AG04450 (cell line): Measurements from ENCODE around the gene TBX1. TPM values are rescaled to one million over a fixed set of nuclear protein-coding genes. Genes with fewer than 3 reads are reported as not detected.

Experiments
- CTCF ChIA-PET: fragments of 300-600, 350-600 bp; formaldehyde crosslinking; extraction: SDS; loops from one replicate; lab custom pipeline; 2022; ENCODE audit warnings: antibody characterized with exemption, inconsistent platforms; lab: Charles Lee
- POLR2A ChIA-PET: fragments of 350-600 bp; formaldehyde crosslinking; extraction: SDS; loops from one replicate; lab custom pipeline; 2021; ENCODE audit warnings: antibody characterized with exemption, inconsistent platforms; lab: Yijun Ruan, JAX
- DNase-seq: peaks from one replicate; pipeline ENCODE4 v3.0.0-alpha.2; 2011; ENCODE audit warnings: low read depth, low spot score
- H3K27ac ChIP-seq: one replicate; pipeline ENCODE4 v1.5.1; 2012; ENCODE audit warnings: low read depth, low read length, control low read depth
- H3K27me3 ChIP-seq: one replicate; pipeline ENCODE4 v1.6.0; 2012; ENCODE audit warnings: low read length; ENCODE audit not compliant: control insufficient read depth, insufficient read depth
- H3K4me3 ChIP-seq: 2 replicates; pipeline ENCODE4 v1.5.1; 2011; ENCODE audit warnings: mild to moderate bottlenecking, low read depth, low read length, control low read depth
- H3K9me3 ChIP-seq: 2 replicates; pipeline ENCODE4 v1.5.1; 2012; ENCODE audit warnings: low read length; ENCODE audit not compliant: control insufficient read depth, insufficient read depth
- polyA minus RNA-seq: library from RNA; depleted of rRNA, polyadenylated mRNA; stranded (reverse); fragments of >200 nt; gene quantifications from 2 replicates; pipeline ENCODE4 v1.2.3, GENCODE V29; 2011; rRNA and poly(A)+ RNA removed
- polyA plus RNA-seq: library from polyadenylated mRNA; depleted of rRNA; stranded (reverse); fragments of >200 nt; gene quantifications from 2 replicates; pipeline ENCODE4 v1.2.3, GENCODE V29; 2011; rRNA removed
- TF ChIP-seq, protein P1 (sequence below): IDR thresholded peaks from 2 replicates; pipeline ENCODE4 v1.5.1; 2011; ENCODE audit warnings: low read depth, low read length, control low read depth, inconsistent platforms

Gene TBX1
- polyA plus RNA-seq (not detected in 2 replicates), polyA minus RNA-seq (not detected in 2 replicates)

DNA sequence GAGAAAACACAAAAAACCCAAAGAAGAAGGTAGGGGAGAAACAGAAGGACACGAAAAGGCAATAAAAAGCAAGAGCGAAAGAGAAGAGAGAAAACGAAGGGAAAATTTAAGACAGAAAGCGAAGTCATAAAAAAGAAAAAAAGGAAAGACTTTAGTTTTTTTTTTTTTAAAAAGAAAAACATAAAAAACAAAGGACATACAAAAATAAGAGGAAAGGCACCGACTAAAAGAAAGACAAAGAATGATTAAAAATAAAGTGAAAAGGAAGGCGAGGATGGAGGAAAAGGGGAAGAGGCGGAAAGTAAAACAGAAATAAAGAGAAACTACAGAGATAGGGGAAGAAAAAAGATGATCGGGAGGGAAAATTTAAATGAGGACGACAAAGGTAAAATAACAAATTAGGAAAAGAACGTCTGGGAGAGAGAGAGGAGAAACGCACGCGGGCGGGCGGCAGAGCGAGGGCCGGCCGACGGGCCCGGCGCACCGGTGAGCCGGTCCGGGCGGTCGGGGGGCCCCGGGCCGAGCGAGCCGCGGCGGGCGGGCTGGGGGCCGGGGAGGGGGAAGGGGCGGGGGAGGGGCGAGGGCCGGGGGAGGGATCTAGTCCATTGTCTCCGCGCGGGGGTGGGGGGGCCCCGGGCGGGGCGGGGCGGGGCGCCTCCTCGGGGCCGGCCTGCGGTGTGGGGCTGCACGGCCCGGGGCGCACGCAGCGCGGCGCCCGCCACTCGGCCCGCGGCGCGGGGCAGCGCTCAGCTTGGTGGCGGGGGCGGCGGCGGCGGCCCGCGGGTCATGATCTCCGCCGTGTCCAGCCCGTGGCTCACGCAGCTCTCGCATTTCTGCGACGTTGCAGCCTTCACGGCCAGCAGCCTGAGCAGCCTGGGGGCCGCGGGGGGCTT is at the start of gene TBX1:
TSS of gene TBX1 (plus strand) at position 721 of the 893 bp plus-strand sequence. CDS start at position 787, 66 bp downstream.
- no peak within 1 kb of the TSS for H3K27ac ChIP-seq
- peaks cover 86% of the 10 kb centered on the region for H3K27me3 ChIP-seq
- no peak for DNase-seq
- H3K4me3 ChIP-seq, result peak within 1 kb of the TSS; percentile 7; the same call in 1 of the 2 replicates
- ChIA-PET POLR2A (no interaction called here), CTCF (no interaction called here)
- H3K9me3 ChIP-seq, result peaks cover 21% of the 10 kb centered on the region; the same call in 1 of the 2 replicates
- TF ChIP-seq, protein P1, sequence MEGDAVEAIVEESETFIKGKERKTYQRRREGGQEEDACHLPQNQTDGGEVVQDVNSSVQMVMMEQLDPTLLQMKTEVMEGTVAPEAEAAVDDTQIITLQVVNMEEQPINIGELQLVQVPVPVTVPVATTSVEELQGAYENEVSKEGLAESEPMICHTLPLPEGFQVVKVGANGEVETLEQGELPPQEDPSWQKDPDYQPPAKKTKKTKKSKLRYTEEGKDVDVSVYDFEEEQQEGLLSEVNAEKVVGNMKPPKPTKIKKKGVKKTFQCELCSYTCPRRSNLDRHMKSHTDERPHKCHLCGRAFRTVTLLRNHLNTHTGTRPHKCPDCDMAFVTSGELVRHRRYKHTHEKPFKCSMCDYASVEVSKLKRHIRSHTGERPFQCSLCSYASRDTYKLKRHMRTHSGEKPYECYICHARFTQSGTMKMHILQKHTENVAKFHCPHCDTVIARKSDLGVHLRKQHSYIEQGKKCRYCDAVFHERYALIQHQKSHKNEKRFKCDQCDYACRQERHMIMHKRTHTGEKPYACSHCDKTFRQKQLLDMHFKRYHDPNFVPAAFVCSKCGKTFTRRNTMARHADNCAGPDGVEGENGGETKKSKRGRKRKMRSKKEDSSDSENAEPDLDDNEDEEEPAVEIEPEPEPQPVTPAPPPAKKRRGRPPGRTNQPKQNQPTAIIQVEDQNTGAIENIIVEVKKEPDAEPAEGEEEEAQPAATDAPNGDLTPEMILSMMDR, result no peak

DNA sequence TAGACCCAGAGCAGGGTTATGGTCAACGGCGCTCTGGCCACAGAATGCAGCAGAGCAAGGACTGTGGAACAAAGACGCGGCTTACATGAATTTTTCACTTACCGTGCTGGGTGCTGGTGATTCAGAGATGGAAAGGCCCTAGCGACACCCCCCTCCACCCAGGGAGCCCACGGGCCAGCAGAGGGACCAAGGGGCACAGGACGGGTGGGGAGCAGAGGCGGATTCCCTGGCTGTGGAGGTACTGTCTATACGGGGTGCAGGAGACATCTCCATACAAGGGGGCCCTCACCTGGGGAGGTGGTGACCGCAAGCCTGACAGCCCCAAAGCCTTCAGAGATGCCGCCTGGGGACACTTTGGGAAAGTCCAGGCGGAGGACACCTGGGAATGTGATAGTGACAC is 47.3 kb upstream of the TBX1 start:
- Histone ChIP-seq H3K27me3 (peaks cover 22% of the 10 kb centered on the region), H3K27ac (no peak overlapping the region), H3K9me3 (no peaks in the 10 kb centered on the region; the same call in 1 of the 2 replicates), H3K4me3 (no peak overlapping the region)
- CTCF ChIA-PET, result no interaction called here
- DNase-seq, result no peak
- POLR2A ChIA-PET, result no interaction called here
- TF ChIP-seq, protein P1, result no peak

DNA sequence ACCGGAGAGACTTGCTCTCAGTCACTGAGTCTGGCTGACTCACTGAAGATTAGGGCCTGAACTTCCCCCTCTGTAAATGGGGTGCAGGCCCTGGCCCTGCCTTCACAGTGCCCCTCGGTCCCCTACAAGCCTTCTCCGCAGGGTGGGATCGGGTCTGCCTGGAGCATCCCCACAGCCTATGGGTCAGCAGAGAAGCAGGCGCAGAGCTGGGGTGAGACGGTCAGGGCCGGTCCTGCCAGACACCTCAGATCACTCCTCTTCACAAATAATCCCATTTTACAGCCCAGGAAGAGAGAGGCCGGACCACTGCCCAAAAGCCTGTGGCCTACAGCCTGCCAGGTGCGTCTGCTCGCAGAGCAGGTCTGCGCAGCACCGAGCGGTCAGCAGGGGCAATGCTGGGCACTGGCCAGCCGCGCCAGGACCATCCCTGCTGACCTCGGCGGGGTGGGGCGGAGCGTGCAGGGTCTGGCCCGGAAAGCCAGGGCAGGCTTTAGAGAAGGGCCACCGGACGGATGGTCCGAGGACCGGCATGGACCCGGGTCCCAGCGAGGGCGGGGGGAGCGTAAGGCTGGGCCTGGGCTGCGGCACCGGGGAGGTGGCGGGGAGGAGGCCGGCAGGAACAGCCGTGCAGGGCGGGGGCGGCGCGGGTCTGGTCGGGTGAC is 46.8 kb upstream of the TBX1 start:
- CTCF ChIA-PET, result no interaction called here
- DNase-seq, result no peak

DNA sequence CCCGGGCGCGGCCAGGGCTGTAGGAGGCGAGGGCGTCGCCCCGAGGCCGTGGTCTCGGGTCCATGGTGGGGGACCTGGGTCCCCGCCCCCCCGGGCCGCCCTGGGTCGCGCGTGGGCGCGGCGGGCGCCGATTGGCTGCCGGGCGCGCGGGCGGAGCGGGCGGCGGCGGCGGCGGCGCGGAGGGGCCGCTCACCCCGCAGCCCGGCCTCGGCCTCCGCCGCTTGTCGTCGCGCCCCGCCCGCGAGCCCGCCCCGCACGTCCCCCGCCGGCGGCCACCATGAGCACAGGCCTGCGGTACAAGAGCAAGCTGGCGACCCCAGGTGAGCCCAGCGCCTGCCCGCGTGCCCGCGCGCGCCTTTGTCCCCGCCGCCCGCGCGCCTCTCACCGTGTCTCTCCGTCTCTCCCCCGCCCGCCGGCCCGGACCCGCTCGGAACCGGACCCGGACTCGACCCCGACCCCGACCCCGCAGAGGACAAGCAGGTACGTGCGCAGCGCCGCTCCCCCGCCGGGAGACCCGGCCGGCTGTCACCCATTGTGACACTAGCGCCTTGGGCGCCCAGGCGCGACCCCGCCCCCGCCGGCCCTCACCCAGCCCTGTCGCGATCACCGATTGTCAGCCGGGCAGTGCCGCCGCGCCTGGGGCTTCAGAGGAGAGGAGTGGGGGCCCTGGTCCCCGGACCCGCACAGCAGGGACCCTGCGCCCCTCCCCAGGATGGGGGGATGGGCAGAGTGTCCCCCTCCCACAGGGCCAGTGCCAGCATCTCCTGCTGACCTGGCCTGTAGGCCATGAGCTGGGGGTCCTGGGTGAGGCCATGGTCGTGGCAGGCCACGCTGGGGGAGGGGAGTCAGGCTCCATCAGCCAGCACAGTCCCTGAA is 46.0 kb upstream of the TBX1 start, which contains the start of gene SEPTIN5:
TSS of gene SEPTIN5 (plus strand) at position 192 of the 876 bp plus-strand sequence. CDS start at position 278, 86 bp downstream.
- no peak within 1 kb of the TSS for H3K27ac ChIP-seq
- POLR2A ChIA-PET, result no interaction called here
- no peaks in the 10 kb centered on the region; the same call in 1 of the 2 replicates for H3K9me3 ChIP-seq
- TF ChIP-seq, protein P1, result no peak
- CTCF ChIA-PET, result interaction anchor here (1.0 to 1.1 kb wide), 2 partner anchors 16 to 85 kb away, joined by 3 read pairs; no protein-coding TSS in a partner anchor
- H3K27me3 ChIP-seq, result peaks cover 18% of the 10 kb centered on the region
- peak within 1 kb of the TSS; percentile 62 for H3K4me3 ChIP-seq
- DNase-seq, result no peak

More for the DNA sequence above, 46.8 kb upstream of the TBX1 start:
- Histone ChIP-seq H3K27ac (no peak overlapping the region), H3K9me3 (no peaks in the 10 kb centered on the region; the same call in 1 of the 2 replicates), H3K27me3 (peaks cover 22% of the 10 kb centered on the region), H3K4me3 (peak overlapping the region; percentile 48)
- TF ChIP-seq, protein P1, result no peak
- POLR2A ChIA-PET, result no interaction called here
